NCI-H748 (cell line): ENCODE data around the gene ARHGEF28.

Experiments
- DNase-seq: peaks from one replicate; lab custom pipeline; 2025; ENCODE audit not compliant: unreplicated experiment; lab: John Stamatoyannopoulos, UW

The ARHGEF28 gene

GRCh38 chr5:73922224-73922623 lies 296.2 kb downstream of the ARHGEF28 start:
- DNase-seq, result no peak

GRCh38 chr5:73922875-73923557 lies 297.0 kb downstream of the ARHGEF28 start:
- DNase-seq, result no peak

GRCh38 chr5:73928476-73929070 lies 302.6 kb downstream of the ARHGEF28 start:
- no peak for DNase-seq

GRCh38 chr5:73935719-73936118 lies 309.7 kb downstream of the ARHGEF28 start:
- no peak for DNase-seq

- no peak for DNase-seq
These were observed 312.4 kb downstream of the ARHGEF28 start for GRCh38 chr5:73938280-73938937.

GRCh38 chr5:73938938-73939320 lies 312.9 kb downstream of the ARHGEF28 start:
- DNase-seq, result no peak

GRCh38 chr5:73939557-73939956 lies 313.6 kb downstream of the ARHGEF28 start:
- DNase-seq, result no peak

- DNase-seq, result peak; percentile 37
These were observed 314.0 kb downstream of the ARHGEF28 start for GRCh38 chr5:73940026-73940425.

GRCh38 chr5:73940801-73941200 lies 314.8 kb downstream of the ARHGEF28 start:
- no peak for DNase-seq

GRCh38 chr5:73942783-73943182 lies 316.8 kb downstream of the ARHGEF28 start:
- DNase-seq, result no peak

- DNase-seq, result no peak
These were observed 317.4 kb downstream of the ARHGEF28 start for GRCh38 chr5:73943397-73943796.

- DNase-seq, result no peak
These were observed 318.6 kb downstream of the ARHGEF28 start for GRCh38 chr5:73944581-73944980.

- DNase-seq, result no peak
These were observed 319.5 kb downstream of the ARHGEF28 start for GRCh38 chr5:73945505-73945904.

GRCh38 chr5:73946278-73946677 lies 320.3 kb downstream of the ARHGEF28 start:
- DNase-seq, result no peak

GRCh38 chr5:73946919-73947602 lies 321.1 kb downstream of the ARHGEF28 start:
- peak; percentile 82 for DNase-seq

- peak; percentile 95 for DNase-seq
These were observed 322.1 kb downstream of the ARHGEF28 start for GRCh38 chr5:73947906-73948640.

- DNase-seq, result peak; percentile 50
These were observed 322.7 kb downstream of the ARHGEF28 start for GRCh38 chr5:73948720-73949119.

GRCh38 chr5:73950441-73950873 lies 324.5 kb downstream of the ARHGEF28 start:
- no peak for DNase-seq

- DNase-seq, result no peak
These were observed 325.0 kb downstream of the ARHGEF28 start for GRCh38 chr5:73950912-73951430.

- no peak for DNase-seq
These were observed 326.9 kb downstream of the ARHGEF28 start for GRCh38 chr5:73952872-73953271.

- no peak for DNase-seq
These were observed 328.4 kb downstream of the ARHGEF28 start for GRCh38 chr5:73954381-73954780.
